ENCODE data around the gene ALOX5.
A peak's percentile ranks its signal among the peaks of the same experiment; 100 is the strongest.
"Not testable (repeated sequence)": the region's sequence is repeated elsewhere in the genome, so short reads cannot be mapped to it uniquely, and the experiment has no call there.

ALOX5 gene

DNA sequence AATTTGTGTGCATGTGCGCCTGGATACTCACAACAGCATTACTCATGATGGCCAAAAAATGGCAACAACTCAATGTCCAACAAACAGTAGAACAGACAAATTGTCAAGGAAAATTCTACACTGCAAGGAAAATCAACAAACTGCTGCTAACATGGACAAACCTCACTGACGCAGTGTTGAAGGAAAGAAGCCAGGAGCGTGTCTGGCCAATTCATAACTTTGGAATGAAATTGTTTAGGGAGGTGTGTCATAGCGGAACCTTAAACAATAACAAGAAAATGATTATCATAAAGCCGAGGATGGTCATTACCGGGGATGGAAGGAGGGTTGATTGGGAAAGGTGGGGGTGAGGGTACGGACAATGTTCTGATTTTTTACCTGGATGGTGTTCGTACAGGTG, 29.1 kb downstream of the ALOX5 start:
- DNase-seq (ENCODE audit: low read depth) = no peak
- TF ChIP-seq, protein P1, sequence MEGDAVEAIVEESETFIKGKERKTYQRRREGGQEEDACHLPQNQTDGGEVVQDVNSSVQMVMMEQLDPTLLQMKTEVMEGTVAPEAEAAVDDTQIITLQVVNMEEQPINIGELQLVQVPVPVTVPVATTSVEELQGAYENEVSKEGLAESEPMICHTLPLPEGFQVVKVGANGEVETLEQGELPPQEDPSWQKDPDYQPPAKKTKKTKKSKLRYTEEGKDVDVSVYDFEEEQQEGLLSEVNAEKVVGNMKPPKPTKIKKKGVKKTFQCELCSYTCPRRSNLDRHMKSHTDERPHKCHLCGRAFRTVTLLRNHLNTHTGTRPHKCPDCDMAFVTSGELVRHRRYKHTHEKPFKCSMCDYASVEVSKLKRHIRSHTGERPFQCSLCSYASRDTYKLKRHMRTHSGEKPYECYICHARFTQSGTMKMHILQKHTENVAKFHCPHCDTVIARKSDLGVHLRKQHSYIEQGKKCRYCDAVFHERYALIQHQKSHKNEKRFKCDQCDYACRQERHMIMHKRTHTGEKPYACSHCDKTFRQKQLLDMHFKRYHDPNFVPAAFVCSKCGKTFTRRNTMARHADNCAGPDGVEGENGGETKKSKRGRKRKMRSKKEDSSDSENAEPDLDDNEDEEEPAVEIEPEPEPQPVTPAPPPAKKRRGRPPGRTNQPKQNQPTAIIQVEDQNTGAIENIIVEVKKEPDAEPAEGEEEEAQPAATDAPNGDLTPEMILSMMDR (IDR thresholded peaks at IDR 0.05; ENCODE audit: control insufficient read depth, extremely low read depth, insufficient read depth) = no peak
- H3K4me3 ChIP-seq (ENCODE audit: low read depth, low read length) = no peak overlapping the region

- TF ChIP-seq, protein P1 (IDR thresholded peaks at IDR 0.05; ENCODE audit: control insufficient read depth, extremely low read depth, insufficient read depth) = no peak
- H3K4me3 ChIP-seq (ENCODE audit: low read depth, low read length) = no peak overlapping the region
- DNase-seq (ENCODE audit: low read depth) = no peak
Measured at GRCh38 chr10:45404087-45404769, 30.2 kb downstream of the ALOX5 start.

GRCh38 chr10:45404770-45405120, 30.7 kb downstream of the ALOX5 start:
- H3K4me3 ChIP-seq (ENCODE audit: low read depth, low read length) = no peak overlapping the region
- DNase-seq (ENCODE audit: low read depth) = peak; percentile 22
- TF ChIP-seq, protein P1 (IDR thresholded peaks at IDR 0.05; ENCODE audit: control insufficient read depth, extremely low read depth, insufficient read depth) = no peak

DNA sequence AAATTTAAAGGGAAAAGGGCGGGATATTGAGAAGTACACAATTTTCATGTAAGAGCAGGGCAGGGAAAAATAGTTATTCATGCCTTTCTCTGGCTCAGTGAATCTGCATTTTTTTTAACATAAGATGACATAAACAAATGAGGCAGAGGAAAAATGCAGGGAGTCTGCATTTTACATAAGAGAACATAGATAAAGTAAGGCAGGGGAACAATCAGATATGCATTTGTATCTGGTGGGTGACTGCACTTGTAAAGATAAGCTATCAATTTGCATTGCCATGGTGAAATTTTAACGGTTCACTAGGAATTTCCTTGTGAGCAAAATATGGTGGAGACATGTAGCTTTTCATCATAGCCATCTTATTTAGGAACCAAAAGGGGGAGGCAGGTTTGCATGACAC, 33.5 kb downstream of the ALOX5 start:
- DNase-seq (ENCODE audit: low read depth) = no peak
- TF ChIP-seq, protein P1 (IDR thresholded peaks at IDR 0.05; ENCODE audit: control insufficient read depth, extremely low read depth, insufficient read depth) = no peak
- H3K4me3 ChIP-seq (ENCODE audit: low read depth, low read length) = no peak overlapping the region

GRCh38 chr10:45408421-45409319, 34.7 kb downstream of the ALOX5 start:
- peak; percentile 15 for DNase-seq (ENCODE audit: low read depth)
- no peak overlapping the region for H3K4me3 ChIP-seq (ENCODE audit: low read depth, low read length)
- TF ChIP-seq, protein P1 (IDR thresholded peaks at IDR 0.05; ENCODE audit: control insufficient read depth, extremely low read depth, insufficient read depth) = no peak

GRCh38 chr10:45409347-45409746, 35.3 kb downstream of the ALOX5 start:
- not testable (repeated sequence) for DNase-seq (ENCODE audit: low read depth); H3K4me3 ChIP-seq (ENCODE audit: low read depth, low read length)

GRCh38 chr10:45409782-45410181, 35.8 kb downstream of the ALOX5 start:
- DNase-seq (ENCODE audit: low read depth) = no peak
- TF ChIP-seq, protein P1 (IDR thresholded peaks at IDR 0.05; ENCODE audit: control insufficient read depth, extremely low read depth, insufficient read depth) = no peak
- no peak overlapping the region for H3K4me3 ChIP-seq (ENCODE audit: low read depth, low read length)

Data from LNCaP clone FGC (cell line).